Measurements from ENCODE around the gene UGT1A7.

The UGT1A7 gene

GRCh38 chr2:233761040-233761769 is 79.5 kb downstream of the UGT1A7 start:
- no peak for DNase-seq (ENCODE audit: low read depth)

DNA sequence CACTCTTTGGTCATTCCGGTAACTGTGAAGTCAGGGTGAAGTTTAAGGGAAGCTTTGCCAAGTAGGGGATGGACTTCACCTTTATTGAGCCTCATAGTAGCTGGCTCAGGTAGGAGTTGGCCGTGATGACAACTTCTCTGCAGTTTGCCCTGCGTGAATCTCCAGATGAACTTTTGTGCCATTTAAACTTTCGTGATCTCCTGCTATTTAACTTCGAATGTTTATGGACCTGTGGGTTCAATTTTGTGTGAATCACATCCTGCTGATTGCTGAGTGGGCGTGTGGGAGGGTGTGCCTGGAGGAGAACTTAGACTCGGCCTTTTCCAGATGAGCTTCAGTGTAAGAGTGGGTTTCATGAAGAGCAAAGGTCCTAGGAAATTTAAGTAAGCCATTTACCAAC is 82.6 kb downstream of the UGT1A7 start:
- DNase-seq (ENCODE audit: low read depth): no peak

DNA sequence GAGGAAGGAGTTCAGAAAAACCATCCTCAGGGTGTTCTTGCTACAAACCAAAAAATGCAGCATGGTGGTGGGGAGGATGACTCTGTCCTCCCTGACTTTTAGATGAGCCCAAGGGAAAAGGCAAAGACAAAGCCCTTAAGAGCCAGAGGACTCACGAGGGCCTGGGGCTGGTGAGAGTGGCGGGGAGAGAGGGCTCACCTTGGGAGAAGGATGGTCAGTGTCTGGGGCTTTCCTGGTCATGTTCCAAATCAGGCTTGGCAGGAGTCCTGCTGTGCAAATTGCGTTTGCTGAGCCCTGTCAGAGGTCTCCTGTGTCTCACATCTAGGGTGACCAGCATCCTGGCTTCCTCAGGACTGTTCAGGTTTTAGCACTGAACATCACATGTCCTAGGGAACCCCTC is 83.1 kb downstream of the UGT1A7 start:
- no peak for DNase-seq (ENCODE audit: low read depth)

GRCh38 chr2:233766416-233766815 is 84.7 kb downstream of the UGT1A7 start:
- no peak for DNase-seq (ENCODE audit: low read depth)

DNA sequence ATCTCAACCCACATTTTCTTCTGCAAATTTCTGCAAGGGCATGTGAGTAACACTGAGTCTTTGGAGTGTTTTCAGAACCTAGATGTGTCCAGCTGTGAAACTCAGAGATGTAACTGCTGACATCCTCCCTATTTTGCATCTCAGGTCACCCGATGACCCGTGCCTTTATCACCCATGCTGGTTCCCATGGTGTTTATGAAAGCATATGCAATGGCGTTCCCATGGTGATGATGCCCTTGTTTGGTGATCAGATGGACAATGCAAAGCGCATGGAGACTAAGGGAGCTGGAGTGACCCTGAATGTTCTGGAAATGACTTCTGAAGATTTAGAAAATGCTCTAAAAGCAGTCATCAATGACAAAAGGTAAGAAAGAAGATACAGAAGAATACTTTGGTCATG is 86.4 kb downstream of the UGT1A7 start:
- DNase-seq (ENCODE audit: low read depth): no peak

DNA sequence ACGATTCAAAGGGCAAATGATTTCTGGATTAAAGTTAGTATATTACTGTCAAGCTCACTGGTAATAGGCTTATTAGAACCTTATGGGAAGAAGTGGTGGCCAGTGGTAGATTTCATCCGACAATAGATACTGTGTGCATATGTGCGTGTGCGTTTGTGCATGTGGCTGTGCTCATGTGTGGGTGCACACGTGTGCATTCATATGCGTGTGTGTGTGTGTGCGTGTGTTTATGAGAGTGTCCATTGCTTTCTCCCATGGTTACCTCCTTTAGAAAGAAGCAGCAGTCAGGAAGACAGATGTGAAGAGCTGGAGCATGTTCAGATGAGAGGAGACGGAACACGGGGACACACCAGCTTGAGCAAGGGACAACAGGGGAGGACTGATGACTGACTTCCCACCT is 87.6 kb downstream of the UGT1A7 start:
- DNase-seq (ENCODE audit: low read depth): no peak

- DNase-seq (ENCODE audit: low read depth): no peak
Measured at GRCh38 chr2:233772153-233772552, 90.5 kb downstream of the UGT1A7 start.

DNA sequence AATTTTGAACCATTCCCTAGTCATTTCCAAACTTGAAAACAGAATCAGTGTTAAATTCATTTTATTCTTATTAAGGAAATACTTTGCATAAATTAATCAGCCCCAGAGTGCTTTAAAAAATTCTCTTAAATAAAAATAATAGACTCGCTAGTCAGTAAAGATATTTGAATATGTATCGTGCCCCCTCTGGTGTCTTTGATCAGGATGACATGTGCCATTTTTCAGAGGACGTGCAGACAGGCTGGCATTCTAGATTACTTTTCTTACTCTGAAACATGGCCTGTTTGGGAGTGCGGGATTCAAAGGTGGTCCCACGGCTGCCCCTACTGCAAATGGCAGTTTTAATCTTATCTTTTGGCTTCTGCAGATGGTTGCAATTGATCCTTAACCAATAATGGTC is 90.9 kb downstream of the UGT1A7 start:
- no peak for DNase-seq (ENCODE audit: low read depth)

DNA sequence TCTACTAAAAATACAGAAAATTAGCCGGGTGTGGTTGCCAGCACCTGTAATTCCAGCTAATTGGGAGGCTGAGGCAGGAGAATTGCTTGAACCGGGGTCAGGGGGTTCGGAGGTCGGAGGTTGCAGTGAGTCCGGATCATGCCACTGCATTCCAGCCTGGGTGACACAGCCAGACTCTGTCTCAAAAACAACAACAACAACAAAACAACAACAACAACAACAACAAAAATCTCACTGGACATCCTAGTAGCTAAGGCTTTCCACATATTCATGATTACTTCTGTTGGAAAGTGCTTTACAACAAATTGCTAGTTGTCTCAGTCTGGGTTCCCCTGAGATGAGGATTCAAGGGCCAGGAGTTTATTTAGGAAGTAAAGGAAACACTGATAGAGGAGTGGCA is 92.2 kb downstream of the UGT1A7 start:
- DNase-seq (ENCODE audit: low read depth): no peak

DNA sequence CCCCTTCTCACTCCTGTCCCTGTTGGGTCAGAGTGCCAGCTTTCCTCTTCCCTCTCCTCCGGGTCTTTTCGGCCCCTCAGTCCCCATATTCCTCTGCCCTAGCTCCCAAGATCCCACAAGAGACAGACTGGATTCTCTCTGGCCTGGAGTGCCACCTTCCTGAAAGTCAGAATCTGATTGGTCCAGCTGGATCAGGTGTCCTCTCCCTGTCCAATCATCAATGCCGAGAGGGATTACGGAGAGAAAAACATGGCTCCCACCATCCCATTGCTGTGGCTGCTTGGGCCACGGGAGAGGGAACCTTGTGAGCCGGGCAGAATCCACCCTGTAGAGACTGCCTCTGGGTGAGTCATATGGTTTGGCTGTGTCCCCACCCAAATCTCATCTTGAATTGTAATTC is 93.7 kb downstream of the UGT1A7 start:
- DNase-seq (ENCODE audit: low read depth): no peak

- no peak for DNase-seq (ENCODE audit: low read depth)
Measured at GRCh38 chr2:233778030-233778429, 96.3 kb downstream of the UGT1A7 start, which contains the start of gene MROH2A. MROH2A (plus strand) TSS chr2:233778330; CDS start chr2:233779359, 1,029 bp downstream.

GRCh38 chr2:233779722-233780121 is 98.0 kb downstream of the UGT1A7 start:
- DNase-seq (ENCODE audit: low read depth): no peak

DNA sequence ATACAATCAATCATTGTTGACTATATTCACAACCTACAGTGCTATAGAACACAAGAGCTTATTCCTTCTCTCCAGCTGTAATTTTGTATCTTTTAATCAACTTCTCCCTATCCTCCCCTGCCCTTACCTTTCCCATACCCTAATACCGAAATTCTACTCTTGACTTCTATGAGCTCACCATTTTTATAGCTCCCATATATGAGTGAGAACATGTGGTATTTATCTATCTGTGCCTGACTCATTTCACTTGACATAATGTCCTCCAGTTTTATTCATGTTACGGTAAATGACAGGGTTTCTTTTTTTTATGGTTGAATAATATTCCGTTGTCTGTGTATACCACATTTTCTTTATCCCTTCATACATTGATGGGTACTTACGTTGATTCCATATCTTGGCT is 99.1 kb downstream of the UGT1A7 start:
- no peak for DNase-seq (ENCODE audit: low read depth)

DNA sequence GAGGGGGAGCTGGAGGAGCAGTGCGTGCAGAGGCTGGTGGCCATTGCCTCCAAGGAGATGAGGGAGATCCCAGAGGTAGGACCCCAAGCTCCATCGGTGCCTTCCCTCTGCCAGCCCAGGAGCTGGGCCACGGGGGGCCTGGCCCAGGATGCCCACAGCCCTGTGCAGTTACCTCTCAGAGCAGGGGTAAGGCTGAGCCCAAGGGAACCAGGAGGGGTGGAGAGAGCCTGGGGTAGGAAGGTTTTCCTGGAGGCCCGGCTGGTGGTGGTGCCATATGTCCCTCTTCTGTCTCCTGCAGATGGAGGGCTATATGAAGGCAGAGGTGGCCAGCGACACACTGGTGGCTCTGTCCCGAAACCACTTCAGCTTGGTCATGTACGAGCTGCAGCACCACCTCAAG is 107.9 kb downstream of the UGT1A7 start:
- no peak for DNase-seq (ENCODE audit: low read depth)

DNA sequence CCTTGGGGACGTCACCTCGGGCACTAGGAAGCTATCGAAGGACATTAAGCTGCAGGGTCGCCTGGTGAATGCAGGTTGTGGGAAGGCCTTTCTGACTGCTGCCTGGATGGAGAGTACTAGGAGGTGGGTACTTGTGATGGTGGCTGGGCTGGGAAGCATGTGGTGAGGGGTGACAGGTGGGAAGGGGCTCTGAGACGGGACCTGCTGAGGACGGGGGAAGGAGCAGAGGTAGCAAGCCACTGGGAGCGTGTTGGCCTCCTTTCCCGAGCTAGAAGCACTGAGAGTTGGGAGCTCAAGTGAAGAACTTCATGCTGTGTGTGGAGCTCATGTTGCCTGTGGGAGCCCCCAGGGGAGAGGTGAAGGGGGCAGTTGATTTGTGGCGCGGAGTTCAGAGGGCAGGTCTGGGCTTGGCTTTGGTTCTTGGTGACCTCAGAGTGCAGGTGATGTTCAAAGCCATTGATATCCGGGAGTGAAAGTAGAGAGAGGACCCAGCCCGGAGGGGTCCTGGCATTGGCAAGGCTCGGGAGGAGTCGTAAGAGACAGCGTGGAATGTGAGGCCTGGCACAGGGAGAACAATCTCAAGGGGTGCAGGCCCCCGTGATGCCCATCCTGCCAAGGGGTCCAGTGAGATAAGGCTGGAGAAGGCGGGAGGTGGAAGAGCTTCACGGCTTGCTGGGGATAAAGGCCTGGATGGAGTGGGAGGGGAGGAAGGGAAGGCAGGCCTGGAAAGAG is 109.6 kb downstream of the UGT1A7 start:
- DNase-seq (ENCODE audit: low read depth): no peak

GRCh38 chr2:233791883-233792329 is 110.2 kb downstream of the UGT1A7 start:
- DNase-seq (ENCODE audit: low read depth): no peak

DNA sequence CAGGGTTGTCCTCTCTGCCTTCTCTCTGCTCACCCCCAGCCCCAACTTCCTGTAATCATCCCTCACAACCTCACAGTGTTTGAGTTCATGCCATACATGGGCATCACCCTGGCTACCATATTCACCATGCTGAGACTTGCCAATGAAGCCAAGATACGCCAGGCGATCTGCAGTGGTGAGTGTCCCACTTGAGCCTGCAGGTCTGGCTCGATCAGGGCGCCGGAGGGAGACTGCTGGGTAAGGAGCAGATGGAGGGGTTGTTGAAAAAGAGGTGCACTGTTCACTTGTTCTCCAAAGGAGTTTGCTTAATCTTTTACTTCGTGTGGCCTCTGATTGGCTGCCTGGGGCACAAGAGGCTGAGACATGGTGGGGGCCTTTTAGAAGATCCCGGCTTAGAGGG is 111.0 kb downstream of the UGT1A7 start:
- no peak for DNase-seq (ENCODE audit: low read depth)

- no peak for DNase-seq (ENCODE audit: low read depth)
Measured at GRCh38 chr2:233793465-233794127, 111.9 kb downstream of the UGT1A7 start.

- DNase-seq (ENCODE audit: low read depth): no peak
Measured at GRCh38 chr2:233794128-233794658, 112.5 kb downstream of the UGT1A7 start.

- DNase-seq (ENCODE audit: low read depth): no peak
Measured at GRCh38 chr2:233795735-233796171, 114.1 kb downstream of the UGT1A7 start.

DNA sequence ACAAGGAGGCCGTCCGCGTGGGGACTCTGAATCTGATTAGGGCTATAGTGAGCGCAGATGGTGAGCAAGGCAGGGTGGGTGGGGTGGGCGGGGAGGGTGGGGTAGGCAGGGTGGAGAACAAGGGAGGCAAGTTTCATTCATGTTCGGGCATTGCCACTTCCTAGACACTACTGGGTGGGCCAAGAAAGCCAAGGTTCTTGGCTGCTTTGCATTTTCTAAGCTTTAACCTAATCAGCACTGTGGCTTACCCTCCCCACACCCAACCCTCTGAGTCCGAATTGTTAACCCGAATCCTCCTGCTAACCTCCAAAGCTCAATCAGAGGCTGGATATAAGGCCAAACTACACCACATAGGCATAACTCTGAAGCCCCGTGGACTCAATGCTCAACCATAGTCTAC is 114.6 kb downstream of the UGT1A7 start:
- no peak for DNase-seq (ENCODE audit: low read depth)

GRCh38 chr2:233798335-233799086 is 116.8 kb downstream of the UGT1A7 start:
- DNase-seq (ENCODE audit: low read depth): no peak
